CD14-positive monocyte (primary cell): Measurements from ENCODE around the gene PWWP2A. TPM values are rescaled to one million over a fixed set of nuclear protein-coding genes. Genes with fewer than 3 reads are reported as not detected.
A peak's percentile ranks its signal among the peaks of the same experiment; 100 is the strongest.

Experiments
- DNase-seq, 3 donors: peaks; one replicate each; pipeline ENCODE4 v3.0.0-alpha.2; 2011 to 2022
- H2AFZ ChIP-seq: 2 replicates; pipeline ENCODE4 v1.6.0; 2012; ENCODE audit warnings: mild to moderate bottlenecking, low read depth, low read length, inconsistent platforms; ENCODE audit not compliant: insufficient read depth, poor library complexity, severe bottlenecking
- H3K27ac ChIP-seq, 2 donors: 1 replicate in 1 of 2; 2 replicates in 1 of 2; pipeline ENCODE4 v1.5.1; 2012 to 2013; ENCODE audit warnings: low read length in 2 of 2, control low read depth in 1 of 2, inconsistent platforms in 1 of 2, low read depth in 1 of 2, mild to moderate bottlenecking in 1 of 2
- H3K27me3 ChIP-seq, 2 donors: one replicate each; pipeline versions ENCODE4 v1.6.0 to v1.6.1; 2011 to 2013; ENCODE audit warnings: low read length in 2 of 2; ENCODE audit not compliant: control insufficient read depth in 2 of 2, insufficient read depth in 2 of 2
- H3K36me3 ChIP-seq, 2 donors: replicated peaks in 1 of 2; 1 replicate in 1 of 2; 2 replicates in 1 of 2; pipeline versions ENCODE4 v1.5.1 to v1.6.1; 2012 to 2013; ENCODE audit warnings: low read length in 2 of 2, control low read depth in 1 of 2, inconsistent platforms in 1 of 2, mild to moderate bottlenecking in 1 of 2; ENCODE audit not compliant: insufficient read depth in 2 of 2, control insufficient read depth in 1 of 2
- H3K4me1 ChIP-seq, 2 donors: 1 replicate in 1 of 2; 2 replicates in 1 of 2; pipeline versions ENCODE4 v1.5.1 to v1.6.1; 2012 to 2013; ENCODE audit warnings: low read length in 2 of 2, control low read depth in 1 of 2, inconsistent platforms in 1 of 2, mild to moderate bottlenecking in 1 of 2, moderate library complexity in 1 of 2; ENCODE audit not compliant: insufficient read depth in 2 of 2, control insufficient read depth in 1 of 2
- H3K4me2 ChIP-seq: replicated peaks from 2 replicates; pipeline ENCODE3; 2012; ENCODE audit warnings: low read length, moderate library complexity, mild to moderate bottlenecking; ENCODE audit not compliant: poor library complexity, severe bottlenecking; ENCODE audit errors: extremely low read depth
- H3K4me3 ChIP-seq, 3 experiments: fragments of 200-600 bp in 1 of 3; sonication (generic) in 1 of 3; replicated peaks in 1 of 3; 1 replicate in 2 of 3; 2 replicates in 1 of 3; pipeline ENCODE4 v1.5.1; 2011 to 2013; ENCODE audit warnings: low read length in 3 of 3, mild to moderate bottlenecking in 3 of 3, control low read depth in 2 of 3, low read depth in 2 of 3, inconsistent platforms in 1 of 3, moderate library complexity in 1 of 3
- H3K79me2 ChIP-seq: 2 replicates; pipeline ENCODE4 v1.6.0; 2012; ENCODE audit warnings: mild to moderate bottlenecking, control low read depth, inconsistent platforms, low read length, moderate library complexity; ENCODE audit not compliant: insufficient read depth
- H3K9ac ChIP-seq: 2 replicates; pipeline ENCODE4 v1.6.0; 2017; ENCODE audit warnings: low read length, mild to moderate bottlenecking; ENCODE audit not compliant: insufficient read depth, poor library complexity, severe bottlenecking
- H3K9me3 ChIP-seq, 2 donors: replicated peaks in 1 of 2; 1 replicate in 1 of 2; 2 replicates in 1 of 2; pipeline versions ENCODE4 v1.5.1 to v1.6.1; 2012 to 2013; ENCODE audit warnings: low read length in 2 of 2, control low read depth in 1 of 2; ENCODE audit not compliant: control insufficient read depth in 1 of 2, insufficient read depth in 1 of 2
- H4K20me1 ChIP-seq: 2 replicates; pipeline ENCODE4 v1.6.0; 2012; ENCODE audit warnings: mild to moderate bottlenecking, low read length, control low read depth, moderate library complexity; ENCODE audit not compliant: insufficient read depth
- H3K27ac Mint-ChIP-seq, 7 donors: one replicate each; pipeline ENCODE4 v1.8.0; 2020; ENCODE audit warnings: mild to moderate bottlenecking in 7 of 7, mixed read lengths in 7 of 7, moderate library complexity in 6 of 7, inconsistent platforms in 2 of 7
- H3K27me3 Mint-ChIP-seq, 3 donors: one replicate each; pipeline ENCODE4 v1.8.0; 2021 to 2022; ENCODE audit warnings: low read depth in 3 of 3, mild to moderate bottlenecking in 3 of 3, mixed read lengths in 3 of 3, moderate library complexity in 3 of 3, inconsistent platforms in 1 of 3
- H3K36me3 Mint-ChIP-seq, 2 donors: one replicate each; pipeline ENCODE4 v1.8.0; 2020; ENCODE audit warnings: mixed read lengths in 2 of 2, inconsistent platforms in 1 of 2, mild to moderate bottlenecking in 1 of 2
- H3K4me1 Mint-ChIP-seq: one replicate; pipeline ENCODE4 v1.8.0; 2020; ENCODE audit warnings: mild to moderate bottlenecking, mixed read lengths
- H3K4me3 Mint-ChIP-seq, 2 donors: one replicate each; pipeline ENCODE4 v1.8.0; 2020; ENCODE audit warnings: mild to moderate bottlenecking in 2 of 2, mixed read lengths in 2 of 2, moderate library complexity in 1 of 2
- H3K9me3 Mint-ChIP-seq, 7 donors: one replicate each; pipeline ENCODE4 v1.8.0; 2020 to 2022; ENCODE audit warnings: mixed read lengths in 7 of 7, mild to moderate bottlenecking in 6 of 7, moderate library complexity in 6 of 7, inconsistent platforms in 2 of 7
- WGBS: methylation state at CpG from one replicate; pipeline ENCODE4 v1.1.5; 2013; ENCODE audit warnings: missing lambda C conversion rate; ENCODE audit not compliant: insufficient coverage; 5-methylcytosine and 5-hydroxymethylcytosine counted together
- intact Hi-C, 2 donors: fragments of 100-400 bp; cut with micrococcal nuclease; formaldehyde crosslinking; loops; one replicate each; pipeline versions ENCODE4 v1.15.0 to v1.15.1; 2023
- polyA plus RNA-seq, 3 donors: library from polyadenylated mRNA; depleted of rRNA in 1 of 3; unstranded in 2 of 3; stranded (reverse) in 1 of 3; fragments of 300-500 nt in 2 of 3; fragments of >200 nt in 1 of 3; fragmentation: Illumina TruSeq in 2 of 3; gene quantifications; 1 replicate in 2 of 3; 2 replicates in 1 of 3; pipeline ENCODE4 v1.2.3, GENCODE V29; 2012 to 2021
- TF ChIP-seq, protein P1 (sequence below): fragments of 200-600 bp; IDR thresholded peaks from one replicate; pipeline ENCODE4 v1.8.0; 2022; ENCODE audit warnings: antibody characterized with exemption, mild to moderate bottlenecking

PWWP2A gene
- polyA plus RNA-seq, 3 donors, result 18.8 to 21.6 (median 18.9) TPM

DNA sequence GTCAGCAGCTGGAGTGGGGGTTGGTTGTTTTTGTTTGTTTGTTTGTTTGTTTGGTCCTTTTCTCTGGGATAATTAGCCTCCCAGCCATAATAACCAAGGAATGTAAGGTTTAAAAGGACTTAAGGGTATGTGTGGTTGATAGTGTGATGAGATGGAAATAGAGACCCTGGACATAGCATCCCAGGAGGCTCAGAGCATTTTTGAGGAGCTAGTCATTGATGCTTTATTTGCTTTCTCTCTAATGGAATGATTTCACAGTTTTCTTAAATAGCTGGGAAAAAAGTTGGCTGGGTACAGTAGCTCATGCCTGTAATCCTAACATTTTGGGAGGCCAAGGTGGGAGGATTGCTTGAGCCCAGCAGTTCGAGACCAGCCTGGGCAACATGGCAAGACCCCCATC is 65.2 kb downstream of the PWWP2A start:
- H3K9me3 Mint-ChIP-seq, result peaks cover 0 to 5% (median 1%) of the 10 kb centered on the region in 7 donors
- Histone ChIP-seq H3K79me2 (no peaks in the 10 kb centered on the region), H2AFZ (no peak overlapping the region), H3K9me3 (no peaks in the 10 kb centered on the region), H3K36me3 (peaks cover 70 to 92% of the 10 kb centered on the region in 2 donors), H3K4me3 (no peak overlapping the region), H4K20me1 (no peaks in the 10 kb centered on the region), H3K4me1 (no peaks in the 10 kb centered on the region), H3K27ac (no peak overlapping the region), H3K27me3 (no peaks in the 10 kb centered on the region), H3K4me2 (no peak overlapping the region), H3K9ac (no peak overlapping the region)
- TF ChIP-seq, protein P1, sequence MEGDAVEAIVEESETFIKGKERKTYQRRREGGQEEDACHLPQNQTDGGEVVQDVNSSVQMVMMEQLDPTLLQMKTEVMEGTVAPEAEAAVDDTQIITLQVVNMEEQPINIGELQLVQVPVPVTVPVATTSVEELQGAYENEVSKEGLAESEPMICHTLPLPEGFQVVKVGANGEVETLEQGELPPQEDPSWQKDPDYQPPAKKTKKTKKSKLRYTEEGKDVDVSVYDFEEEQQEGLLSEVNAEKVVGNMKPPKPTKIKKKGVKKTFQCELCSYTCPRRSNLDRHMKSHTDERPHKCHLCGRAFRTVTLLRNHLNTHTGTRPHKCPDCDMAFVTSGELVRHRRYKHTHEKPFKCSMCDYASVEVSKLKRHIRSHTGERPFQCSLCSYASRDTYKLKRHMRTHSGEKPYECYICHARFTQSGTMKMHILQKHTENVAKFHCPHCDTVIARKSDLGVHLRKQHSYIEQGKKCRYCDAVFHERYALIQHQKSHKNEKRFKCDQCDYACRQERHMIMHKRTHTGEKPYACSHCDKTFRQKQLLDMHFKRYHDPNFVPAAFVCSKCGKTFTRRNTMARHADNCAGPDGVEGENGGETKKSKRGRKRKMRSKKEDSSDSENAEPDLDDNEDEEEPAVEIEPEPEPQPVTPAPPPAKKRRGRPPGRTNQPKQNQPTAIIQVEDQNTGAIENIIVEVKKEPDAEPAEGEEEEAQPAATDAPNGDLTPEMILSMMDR, result no peak
- peak overlapping the region in 3 of 7 donors; percentile 20 to 46 (median 33) for H3K27ac Mint-ChIP-seq
- intact Hi-C loops, result no loop called here
- H3K36me3 Mint-ChIP-seq, result peaks cover 86 to 88% of the 10 kb centered on the region in 2 donors
- peaks cover 0 to 2% (median 2%) of the 10 kb centered on the region in 3 donors for H3K27me3 Mint-ChIP-seq
- WGBS, result no CpG with 5 or more reads among the region's 1 CpG
- H3K4me1 Mint-ChIP-seq, result no peaks in the 10 kb centered on the region
- DNase-seq, result no peak
- no peak overlapping the region for H3K4me3 Mint-ChIP-seq

DNA sequence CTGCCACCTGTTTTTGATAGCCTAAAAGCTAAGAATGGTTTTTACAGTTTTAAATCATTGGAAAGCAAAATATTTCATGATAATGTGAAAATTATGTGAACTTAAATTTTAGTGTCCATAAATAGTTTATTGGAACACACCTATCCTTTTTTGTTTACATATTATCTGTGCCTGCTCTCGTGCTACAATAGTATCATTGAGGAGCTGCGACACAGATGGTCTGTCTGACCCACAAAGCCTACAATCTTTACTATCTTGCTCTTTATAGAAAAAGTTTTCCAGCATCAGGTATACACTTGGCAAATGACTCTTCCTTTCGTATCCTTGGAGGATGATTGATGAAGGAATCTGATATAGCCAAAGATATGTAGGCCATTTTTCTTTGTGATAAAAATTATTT is 70.2 kb downstream of the PWWP2A start:
- Mint-ChIP-seq H3K4me3 (no peak overlapping the region), H3K9me3 (no peaks in the 10 kb centered on the region), H3K36me3 (peaks cover 66 to 75% of the 10 kb centered on the region in 2 donors), H3K27ac (peak overlapping the region in 1 of 7 donors; percentile 8), H3K27me3 (peaks cover 0 to 2% (median 0%) of the 10 kb centered on the region in 3 donors), H3K4me1 (peaks cover 13% of the 10 kb centered on the region)
- no peak for DNase-seq
- Histone ChIP-seq H3K9ac (no peak overlapping the region), H3K4me3 (no peak overlapping the region), H2AFZ (no peak overlapping the region), H3K27me3 (no peaks in the 10 kb centered on the region), H3K9me3 (no peaks in the 10 kb centered on the region), H3K79me2 (no peaks in the 10 kb centered on the region), H3K36me3 (peaks cover 54 to 75% of the 10 kb centered on the region in 2 donors), H3K4me1 (peaks cover 10 to 12% of the 10 kb centered on the region in 2 donors), H3K27ac (no peak overlapping the region), H3K4me2 (no peak overlapping the region), H4K20me1 (peaks cover 4% of the 10 kb centered on the region)
- intact Hi-C loops, result no loop called here
- TF ChIP-seq, protein P1, result no peak
- WGBS, result no CpG with 5 or more reads among the region's 3 CpGs
